GM19452 (cell line): ENCODE measurements around the gene MARCHF11.

Source experiments
- ATAC-seq: cut with Tn5 transposase; IDR thresholded peaks from one replicate; pipeline ENCODE4 v1.9.1; 2021; ENCODE audit not compliant: unreplicated experiment

The MARCHF11 gene

GRCh38 chr5:16057277-16057676 lies 122.3 kb downstream of the MARCHF11 start:
- no peak for ATAC-seq

DNA sequence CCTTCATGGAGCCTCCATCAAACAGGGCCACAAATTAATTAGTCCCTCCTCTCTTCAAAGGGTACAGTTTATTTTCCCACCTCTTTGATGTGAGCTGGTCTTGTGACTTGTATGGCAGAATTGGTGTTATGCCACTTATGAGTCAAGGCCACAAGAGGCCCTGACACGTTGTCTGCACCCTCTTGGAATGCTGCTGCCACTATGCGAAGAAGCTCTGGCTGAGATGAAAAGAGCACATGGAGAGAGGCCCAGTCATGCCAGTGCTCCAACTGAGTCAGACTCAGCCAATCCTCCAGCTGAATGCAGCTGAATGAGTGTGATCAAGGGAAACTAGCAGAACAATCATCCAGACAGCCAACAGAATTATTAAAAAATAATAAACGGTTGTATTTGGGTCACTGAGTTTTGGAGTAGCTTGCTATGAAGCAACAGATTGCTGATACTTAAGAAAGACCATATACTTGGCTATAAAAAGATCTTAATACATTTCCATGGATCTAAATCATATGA lies 128.3 kb downstream of the MARCHF11 start:
- no peak for ATAC-seq

DNA sequence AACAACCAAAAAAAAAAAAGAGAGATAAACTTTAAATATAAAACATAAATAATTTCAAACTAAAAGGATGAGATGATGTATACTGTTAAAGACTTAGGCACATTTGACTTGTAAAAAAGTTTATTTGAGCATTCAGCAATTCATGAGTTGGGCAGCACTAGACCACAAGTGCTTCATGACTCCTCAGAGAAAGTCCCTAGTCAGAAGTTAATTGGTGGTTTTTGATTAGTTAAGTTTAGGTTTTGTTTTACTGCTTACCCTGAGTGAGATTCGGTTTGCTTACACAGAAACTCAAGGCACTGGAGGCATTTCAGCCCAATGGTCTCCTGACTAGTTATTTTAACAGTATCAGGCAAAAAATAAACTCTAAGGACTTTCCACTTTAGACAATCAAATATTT lies 129.2 kb downstream of the MARCHF11 start:
- ATAC-seq, result no peak

DNA sequence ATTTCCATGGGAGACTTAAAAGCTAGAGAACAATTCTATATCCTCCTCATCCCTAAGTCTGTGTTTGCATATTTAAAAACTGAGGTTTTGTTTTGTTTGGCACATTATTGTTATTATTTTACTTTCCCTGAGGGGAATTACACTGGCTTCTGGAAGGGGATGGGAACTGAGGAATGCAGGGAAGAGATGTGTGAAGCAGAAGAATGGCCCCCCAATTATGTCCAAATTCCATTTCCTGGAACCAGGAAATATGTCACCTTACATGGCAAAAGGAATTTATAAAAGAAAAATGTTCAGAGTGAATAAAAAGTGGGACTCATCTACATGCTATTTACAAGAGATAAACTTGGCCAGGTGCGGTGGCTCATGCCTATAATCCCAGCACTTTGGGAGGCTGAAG lies 129.8 kb downstream of the MARCHF11 start:
- ATAC-seq, result no peak

- ATAC-seq, result no peak
These were observed 131.5 kb downstream of the MARCHF11 start for GRCh38 chr5:16048132-16048531.

GRCh38 chr5:16043349-16043965 lies 136.1 kb downstream of the MARCHF11 start:
- ATAC-seq, result no peak

DNA sequence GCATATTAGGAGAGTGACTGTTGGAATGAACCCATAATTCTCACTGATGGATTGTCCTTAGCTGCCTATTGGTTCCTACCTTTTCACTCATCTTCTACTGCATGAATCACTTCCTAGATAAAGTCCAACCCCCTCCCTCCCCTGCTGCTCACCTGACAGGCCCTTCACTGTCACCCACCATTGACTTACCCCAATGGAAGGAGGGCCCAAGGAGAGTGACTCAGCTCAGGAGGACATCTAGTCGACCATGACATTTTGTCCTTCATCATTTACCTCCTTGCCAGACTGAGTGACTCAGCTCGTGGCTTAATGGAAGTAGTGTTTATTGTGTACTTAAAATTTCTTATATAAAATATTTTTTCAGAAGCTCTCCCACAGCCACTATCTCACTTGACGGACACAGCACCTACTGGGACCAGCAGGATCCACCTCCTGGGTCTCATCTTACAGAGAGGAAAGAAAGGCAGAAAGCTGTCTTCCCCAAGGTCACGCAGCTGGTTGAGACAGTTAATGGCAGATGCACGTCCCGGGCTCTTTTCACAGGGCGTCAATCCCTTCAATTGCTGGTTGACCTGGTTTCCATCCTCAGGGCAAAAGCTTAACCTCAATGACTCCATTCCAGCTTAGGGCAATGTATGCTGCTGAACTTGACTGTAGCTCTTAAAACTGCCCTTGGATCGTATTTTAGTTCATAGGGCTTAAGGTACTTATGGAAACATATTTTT lies 142.3 kb downstream of the MARCHF11 start:
- no peak for ATAC-seq

DNA sequence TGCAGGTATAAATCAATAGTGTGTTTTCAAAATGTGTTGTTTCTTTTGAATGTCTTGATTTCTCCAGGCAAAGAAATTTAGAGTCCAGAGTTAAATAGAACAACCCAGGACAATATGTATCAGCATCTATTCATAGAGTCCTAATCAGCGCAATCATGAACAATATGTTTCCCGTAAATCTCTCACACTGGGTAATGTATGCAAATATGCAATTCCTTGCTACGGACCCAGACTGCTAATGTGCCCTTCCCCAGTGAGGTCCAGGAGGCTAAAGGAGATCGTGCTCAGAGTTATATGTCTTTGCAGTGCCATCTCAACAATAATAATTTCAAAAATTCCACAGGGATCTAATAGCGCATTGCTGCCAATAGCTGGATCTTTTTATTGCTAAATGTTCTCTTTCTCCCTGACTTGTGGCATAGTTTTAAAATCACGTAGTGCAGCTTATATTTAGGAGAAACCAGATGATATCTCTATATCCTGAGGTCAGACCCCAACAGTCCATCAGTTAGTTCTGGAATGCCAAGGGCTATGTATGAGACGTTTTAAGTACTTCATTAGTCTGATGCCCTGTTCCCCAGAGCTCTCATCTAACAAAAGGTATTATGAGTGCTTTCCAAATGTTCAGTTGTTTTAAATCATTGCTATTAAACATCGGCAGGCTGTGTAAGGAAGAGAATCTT lies 145.1 kb downstream of the MARCHF11 start:
- ATAC-seq, result no peak

DNA sequence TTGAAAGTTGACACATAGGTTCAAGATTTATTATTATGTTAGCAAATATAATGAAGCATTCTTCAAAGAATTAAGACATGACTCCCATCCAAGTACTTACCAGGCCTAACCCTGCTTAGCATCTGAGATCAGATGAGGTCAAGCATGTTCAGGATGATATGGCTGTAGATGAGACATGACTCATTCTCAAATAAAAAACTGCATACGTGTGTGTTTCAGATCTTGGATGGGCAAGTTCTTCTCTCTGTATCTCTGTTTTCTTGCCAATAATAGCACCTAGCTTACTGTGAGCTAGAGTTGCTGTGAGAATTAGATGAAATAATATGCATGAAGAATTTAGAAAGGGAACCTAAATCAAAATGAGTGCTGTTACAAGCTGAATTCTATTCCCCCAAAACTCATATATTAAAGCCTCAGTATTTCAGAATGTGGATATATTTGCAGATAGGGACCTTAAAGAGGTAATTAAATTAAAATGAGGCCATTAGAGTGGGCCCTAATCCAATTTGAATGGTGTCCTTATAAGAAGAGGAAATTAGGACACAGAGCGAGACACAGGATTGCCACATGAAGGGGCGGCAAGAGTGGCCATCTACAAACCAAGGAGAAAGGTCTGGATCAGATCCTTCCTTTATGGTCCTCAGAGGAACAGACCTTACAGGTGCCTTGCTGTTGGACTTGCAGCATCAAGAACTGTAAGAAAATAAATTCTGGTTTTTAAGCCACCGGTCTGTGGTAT lies 146.2 kb downstream of the MARCHF11 start:
- ATAC-seq, result no peak

- no peak for ATAC-seq
These were observed 150.9 kb downstream of the MARCHF11 start for GRCh38 chr5:16028708-16029107.

DNA sequence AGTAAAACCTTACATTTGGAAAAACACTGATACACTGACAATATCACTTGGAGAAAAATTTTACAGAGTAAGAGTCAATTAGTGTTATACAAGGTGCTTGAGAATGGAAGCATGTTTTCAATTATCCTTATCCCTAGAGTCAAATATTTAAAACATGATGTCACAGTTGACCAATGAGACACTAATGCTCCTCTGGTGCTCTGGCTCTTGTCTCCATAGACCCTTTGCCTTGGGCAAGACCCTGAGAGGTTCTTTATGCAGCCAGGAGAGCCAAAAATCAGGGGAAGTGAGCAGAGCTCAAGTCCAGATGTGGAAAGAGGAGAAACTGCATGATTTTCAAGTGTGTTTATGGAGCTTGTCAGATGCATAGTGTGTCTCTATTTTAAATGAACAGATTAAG lies 153.9 kb downstream of the MARCHF11 start:
- ATAC-seq, result no peak

DNA sequence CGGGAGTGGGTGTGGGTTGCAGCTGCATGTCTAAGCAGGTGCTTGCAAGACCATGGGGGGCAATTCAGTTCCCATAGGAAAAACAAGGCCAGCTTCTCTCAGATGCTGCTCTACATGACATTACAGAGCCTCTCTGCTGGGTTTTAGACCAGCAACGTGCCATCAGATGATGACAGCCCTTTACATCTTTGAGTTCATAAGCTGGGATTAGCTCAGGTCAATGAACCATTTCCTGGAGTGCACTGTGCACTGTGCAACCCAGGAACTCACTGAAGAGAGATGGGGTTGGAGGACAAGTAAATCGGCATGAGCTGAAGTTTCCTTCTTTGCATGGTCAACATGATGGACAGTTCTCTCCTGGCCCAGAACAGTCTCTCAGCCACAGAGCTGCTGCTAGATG lies 160.6 kb downstream of the MARCHF11 start:
- no peak for ATAC-seq

- no peak for ATAC-seq
These were observed 161.9 kb downstream of the MARCHF11 start for GRCh38 chr5:16017720-16018119.
